ENCODE measurements around the gene SPDYC.
A peak's percentile ranks its signal among the peaks of the same experiment; 100 is the strongest.

SPDYC gene

DNA sequence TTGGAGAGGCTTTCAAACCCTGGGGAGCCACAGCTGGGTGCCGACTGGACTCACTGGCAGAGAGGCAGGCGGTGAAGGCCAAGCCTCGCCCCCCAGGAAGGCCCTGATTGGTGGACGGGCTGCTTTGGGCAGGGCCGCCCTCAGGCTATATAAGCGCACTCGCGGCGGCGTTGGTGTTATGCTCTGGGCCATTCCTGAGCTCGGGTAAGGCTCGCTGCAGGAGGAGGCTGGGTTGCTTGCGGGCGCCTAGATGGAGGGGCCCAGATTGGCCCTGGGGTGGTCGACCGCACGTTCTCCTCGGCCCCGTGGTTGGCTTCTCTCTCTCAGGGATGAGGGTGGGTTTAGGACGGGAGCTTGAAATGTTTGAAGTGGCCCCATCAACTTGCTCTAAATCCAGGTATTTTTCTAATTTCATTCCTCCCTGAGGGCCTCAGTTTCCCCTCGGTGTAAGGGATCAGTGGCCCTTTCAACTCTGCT lies at the start of gene SPDYC:
Gene SPDYC (plus strand): TSS at position 176 of the 477 bp plus-strand sequence. CDS start 1,125 bp downstream, outside the sequence.
- Mint-ChIP-seq H3K36me3 (peaks cover 0 to 4% of the 10 kb centered on the region in 2 donors), H3K27me3 (no peaks in the 10 kb centered on the region), H3K4me1 (peaks cover 14 to 22% of the 10 kb centered on the region in 2 donors), H3K4me3 (peak within 1 kb of the TSS; percentile 59 to 61), H3K27ac (peak within 1 kb of the TSS; percentile 98), H3K9me3 (no peaks in the 10 kb centered on the region)
- DNase-seq, result no peak
- ATAC-seq (replicated peaks), result no peak

GRCh38 chr11:65120831-65121230 lies 49.2 kb upstream of the SPDYC start:
- Mint-ChIP-seq H3K27me3 (no peaks in the 10 kb centered on the region), H3K36me3 (peaks cover 44 to 72% of the 10 kb centered on the region in 2 donors), H3K4me1 (peaks cover 31 to 79% of the 10 kb centered on the region in 2 donors), H3K4me3 (peak overlapping the region; percentile 94 to 100), H3K9me3 (no peaks in the 10 kb centered on the region), H3K27ac (peak overlapping the region; percentile 100)
- DNase-seq, result no peak
- no peak for ATAC-seq (replicated peaks)

DNA sequence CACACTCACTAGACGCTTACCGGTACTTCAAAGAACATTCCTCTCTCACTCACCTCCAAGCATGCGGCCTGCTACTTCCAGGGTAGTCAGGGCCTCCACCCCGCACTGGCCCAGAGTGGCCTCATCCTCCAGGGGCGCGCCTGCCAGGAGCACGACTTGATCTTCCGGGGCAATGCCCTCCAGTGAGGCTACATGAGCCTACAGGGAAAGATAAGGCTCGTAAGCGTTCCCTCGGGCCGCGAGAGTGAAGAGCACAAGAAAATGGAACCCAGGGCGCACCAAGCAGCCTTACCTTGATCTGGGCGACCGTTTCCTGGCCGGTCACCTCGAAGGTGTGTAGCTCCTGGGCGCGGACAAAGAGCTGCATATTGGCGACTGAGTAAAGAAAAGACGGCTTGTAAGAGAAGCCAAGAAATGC lies 48.6 kb upstream of the SPDYC start:
- Mint-ChIP-seq H3K27me3 (no peaks in the 10 kb centered on the region), H3K36me3 (peaks cover 45 to 76% of the 10 kb centered on the region in 2 donors), H3K9me3 (no peaks in the 10 kb centered on the region), H3K4me3 (peak overlapping the region; percentile 94 to 100), H3K4me1 (peaks cover 31 to 79% of the 10 kb centered on the region in 2 donors), H3K27ac (peak overlapping the region; percentile 100)
- no peak for ATAC-seq (replicated peaks)
- DNase-seq, result no peak

DNA sequence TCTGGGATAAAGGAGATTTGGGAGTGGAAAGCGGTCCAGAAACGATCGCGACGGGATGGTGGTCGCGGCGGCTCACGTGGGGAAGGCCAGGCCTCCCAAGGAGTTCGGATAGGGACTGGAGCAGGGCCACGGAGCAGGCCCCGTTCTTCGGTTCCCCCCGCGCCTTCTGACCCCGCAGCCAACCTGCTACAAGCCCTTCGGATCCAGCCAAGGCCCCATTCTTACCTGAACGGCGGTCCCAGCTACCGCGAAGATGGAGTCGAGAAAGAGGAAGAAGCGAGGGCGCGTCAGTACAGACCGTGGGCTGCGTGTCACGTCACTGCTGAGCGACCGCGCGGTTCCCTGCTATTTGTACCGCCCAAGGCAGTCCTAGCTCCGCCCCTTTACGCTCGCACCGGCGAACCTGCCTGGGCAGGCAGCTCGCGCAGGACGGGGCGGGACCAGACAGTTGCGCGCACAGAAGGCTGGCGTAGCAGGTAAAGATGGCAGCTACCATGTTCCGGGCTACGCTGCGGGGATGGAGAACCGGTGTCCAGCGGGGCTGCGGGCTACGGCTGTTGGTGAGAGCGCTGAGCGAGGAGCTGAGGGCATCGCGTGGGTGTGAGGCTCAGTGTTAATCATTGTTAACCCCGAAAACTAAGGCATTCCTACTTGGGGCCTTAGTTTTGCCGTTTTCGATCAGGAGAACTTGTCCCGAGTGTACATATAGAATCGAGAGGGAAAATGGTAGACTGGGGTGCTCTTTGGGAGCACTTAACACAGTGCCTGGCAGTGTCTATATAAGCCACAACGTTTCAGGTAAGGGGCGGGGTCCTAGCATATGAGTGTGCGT lies 48.0 kb upstream of the SPDYC start, which contains the start of the genes FAU and MRPL49:
Gene FAU (minus strand): TSS at position 270 of the 832 bp plus-strand sequence. CDS start 321 bp downstream, outside the sequence.
Gene MRPL49 (plus strand): TSS at position 457 of the 832 bp plus-strand sequence. CDS start 26 bp downstream, at position 483.
- Mint-ChIP-seq H3K9me3 (no peaks in the 10 kb centered on the region), H3K4me3 (peak within 1 kb of the TSS; percentile 94 to 100), H3K4me1 (peaks cover 37 to 80% of the 10 kb centered on the region in 2 donors), H3K27me3 (no peaks in the 10 kb centered on the region), H3K36me3 (peaks cover 51 to 79% of the 10 kb centered on the region in 2 donors), H3K27ac (peak within 1 kb of the TSS; percentile 100)
- DNase-seq (peak; percentile 98), ATAC-seq (replicated peaks) (peak; percentile 84 to 86)

DNA sequence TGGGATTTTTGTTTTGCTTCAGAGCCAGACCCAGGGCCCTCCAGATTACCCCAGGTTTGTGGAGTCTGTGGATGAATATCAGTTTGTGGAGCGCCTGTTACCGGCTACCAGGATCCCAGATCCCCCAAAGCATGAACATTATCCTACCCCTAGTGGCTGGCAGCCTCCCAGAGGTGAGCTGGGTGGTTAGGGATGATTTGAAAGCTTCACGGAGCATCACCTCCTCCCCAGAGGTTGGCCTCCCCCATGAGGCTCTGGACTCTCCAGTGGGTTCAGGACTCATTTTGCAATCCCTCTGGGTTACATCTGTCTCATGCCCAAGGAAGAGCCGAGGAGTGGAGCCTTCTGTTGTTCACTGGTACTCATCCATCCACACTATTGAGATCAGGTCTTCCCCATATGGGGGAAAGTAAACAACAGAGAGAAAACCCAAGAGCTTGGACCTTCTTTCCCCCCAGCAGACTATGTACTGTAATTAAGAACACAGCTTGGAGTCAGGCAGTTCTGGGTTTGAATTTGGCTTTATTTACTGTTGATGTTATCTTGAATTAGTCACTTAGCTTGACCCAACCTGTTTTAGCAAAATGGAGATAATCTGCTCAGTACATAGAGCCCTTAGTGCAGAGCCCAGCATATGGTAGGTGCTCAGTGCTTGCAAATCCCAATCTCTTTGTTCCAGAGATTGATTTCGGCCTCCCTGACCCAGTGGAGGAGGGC lies 45.4 kb upstream of the SPDYC start:
- no peak for ATAC-seq (replicated peaks)
- DNase-seq, result no peak
- peaks cover 33 to 75% of the 10 kb centered on the region in 2 donors for H3K4me1 Mint-ChIP-seq

GRCh38 chr11:65125197-65126056 lies 44.6 kb upstream of the SPDYC start:
- no peaks in the 10 kb centered on the region for H3K9me3 Mint-ChIP-seq
- peaks cover 38 to 75% of the 10 kb centered on the region in 2 donors for H3K4me1 Mint-ChIP-seq
- H3K36me3 Mint-ChIP-seq, result peaks cover 56 to 73% of the 10 kb centered on the region in 2 donors
- ATAC-seq (replicated peaks) (no peak), DNase-seq (no peak)
- H3K27me3 Mint-ChIP-seq, result no peaks in the 10 kb centered on the region
- H3K27ac Mint-ChIP-seq, result peak overlapping the region; percentile 5
- no peak overlapping the region for H3K4me3 Mint-ChIP-seq

More for the DNA sequence above, 45.4 kb upstream of the SPDYC start:
- Mint-ChIP-seq H3K36me3 (peaks cover 52 to 73% of the 10 kb centered on the region in 2 donors), H3K27me3 (no peaks in the 10 kb centered on the region), H3K9me3 (no peaks in the 10 kb centered on the region), H3K27ac (peak overlapping the region; percentile 33), H3K4me3 (peak overlapping the region in 1 of 2 donors; percentile 26)

DNA sequence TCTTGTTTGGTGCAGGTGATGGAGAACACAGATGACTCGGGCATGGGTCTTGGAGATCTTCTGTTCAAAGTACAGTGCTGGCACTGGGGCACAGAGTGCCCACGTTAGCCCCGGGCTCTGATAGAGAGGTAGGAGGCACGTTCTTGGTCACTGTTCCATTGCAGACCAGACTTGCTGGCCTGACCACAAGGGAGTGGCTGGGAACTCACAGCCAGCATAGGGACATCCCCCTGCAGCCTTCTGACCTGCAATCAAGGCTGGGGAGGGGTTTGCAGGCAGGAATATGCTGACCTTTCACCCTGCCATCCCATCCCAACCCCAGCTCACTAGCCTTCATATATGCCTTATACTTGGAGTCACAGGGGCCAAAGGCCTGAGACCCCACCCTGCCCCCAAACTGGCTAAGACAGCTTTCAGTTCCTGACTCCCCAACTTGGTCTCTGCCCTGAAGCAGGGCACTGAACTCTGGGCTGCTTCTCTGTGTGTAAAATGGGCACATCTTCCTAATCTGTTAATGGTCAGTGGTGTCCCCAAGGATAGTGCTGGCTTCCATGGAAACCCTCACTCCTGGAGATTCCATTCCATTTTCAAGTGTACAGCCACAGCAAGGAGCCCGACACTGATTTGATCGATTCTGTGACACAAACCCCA lies 43.3 kb upstream of the SPDYC start:
- H3K4me3 Mint-ChIP-seq, result peak overlapping the region; percentile 3 to 6
- DNase-seq (no peak), ATAC-seq (replicated peaks) (no peak)
- no peaks in the 10 kb centered on the region for H3K27me3 Mint-ChIP-seq
- peaks cover 42 to 76% of the 10 kb centered on the region in 2 donors for H3K4me1 Mint-ChIP-seq
- H3K27ac Mint-ChIP-seq, result peak overlapping the region; percentile 38
- no peaks in the 10 kb centered on the region for H3K9me3 Mint-ChIP-seq
- H3K36me3 Mint-ChIP-seq, result peaks cover 53 to 71% of the 10 kb centered on the region in 2 donors

- DNase-seq, result no peak
- Mint-ChIP-seq H3K36me3 (peaks cover 55 to 71% of the 10 kb centered on the region in 2 donors), H3K4me3 (no peak overlapping the region), H3K27ac (peak overlapping the region; percentile 79), H3K4me1 (peaks cover 49 to 85% of the 10 kb centered on the region in 2 donors), H3K9me3 (no peaks in the 10 kb centered on the region), H3K27me3 (no peaks in the 10 kb centered on the region)
- no peak for ATAC-seq (replicated peaks)
These were observed 42.4 kb upstream of the SPDYC start for GRCh38 chr11:65127473-65128181.

DNA sequence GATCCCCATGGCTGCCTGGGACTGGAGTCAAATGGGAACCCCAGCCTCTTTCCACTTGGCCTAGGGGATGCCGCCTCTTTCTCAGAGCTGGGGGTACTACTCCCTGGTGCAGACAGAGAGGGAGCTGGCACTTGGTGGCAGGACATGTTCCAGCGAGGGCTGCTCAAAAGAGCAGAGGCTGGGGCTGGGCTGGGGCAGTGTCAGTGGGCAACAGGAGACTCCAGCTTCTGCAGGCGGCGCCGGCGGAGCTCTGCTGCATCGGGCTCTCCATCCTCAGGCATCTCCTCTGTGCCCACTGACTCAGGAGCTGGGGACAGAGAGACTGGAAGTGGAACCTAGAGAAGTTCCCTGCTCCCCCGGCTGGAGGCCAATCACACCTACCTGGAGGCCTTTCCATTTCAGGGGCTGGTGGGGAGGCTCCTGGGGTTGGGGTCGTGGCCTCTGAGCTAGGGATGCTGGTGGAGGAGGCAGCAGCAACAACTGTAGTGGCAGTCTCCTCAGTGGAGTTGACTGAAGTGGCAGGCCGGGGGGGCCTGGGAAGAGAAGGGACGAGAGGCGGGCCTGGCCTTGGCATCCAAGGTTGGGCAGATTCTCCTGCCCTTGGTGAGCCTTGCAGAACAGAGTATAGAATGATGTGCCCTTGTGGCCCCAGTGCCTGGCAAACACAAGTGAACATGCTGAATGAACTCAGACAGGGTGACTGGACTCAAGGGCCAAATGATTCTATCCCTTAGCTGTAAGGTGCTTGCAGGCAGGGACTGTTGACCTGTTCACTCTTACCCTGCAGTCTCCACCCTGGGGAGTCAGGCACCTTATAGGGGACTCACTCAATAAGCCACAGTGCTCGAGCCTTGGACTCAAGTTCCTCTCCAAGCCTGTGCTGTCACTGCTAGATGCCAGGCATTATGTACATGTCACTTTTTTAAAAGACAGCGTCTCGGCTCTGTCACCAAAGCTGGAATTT lies 41.6 kb upstream of the SPDYC start:
- Mint-ChIP-seq H3K27me3 (no peaks in the 10 kb centered on the region), H3K9me3 (no peaks in the 10 kb centered on the region), H3K27ac (peak overlapping the region; percentile 79), H3K4me1 (peaks cover 55 to 89% of the 10 kb centered on the region in 2 donors), H3K36me3 (peaks cover 62 to 80% of the 10 kb centered on the region in 2 donors), H3K4me3 (no peak overlapping the region)
- no peak for DNase-seq
- no peak for ATAC-seq (replicated peaks)

- H3K9me3 Mint-ChIP-seq, result no peaks in the 10 kb centered on the region
- H3K27ac Mint-ChIP-seq, result peak overlapping the region; percentile 92
- ATAC-seq (replicated peaks) (peak; percentile 6 to 8), DNase-seq (no peak)
- no peaks in the 10 kb centered on the region for H3K27me3 Mint-ChIP-seq
- H3K36me3 Mint-ChIP-seq, result peaks cover 63 to 78% of the 10 kb centered on the region in 2 donors
- H3K4me1 Mint-ChIP-seq, result peaks cover 52 to 82% of the 10 kb centered on the region in 2 donors
- peak overlapping the region; percentile 73 to 98 for H3K4me3 Mint-ChIP-seq
These were observed 40.2 kb upstream of the SPDYC start for GRCh38 chr11:65129649-65130441.
